ENCODE measurements around the gene HOXB5.

HOXB5 gene

DNA sequence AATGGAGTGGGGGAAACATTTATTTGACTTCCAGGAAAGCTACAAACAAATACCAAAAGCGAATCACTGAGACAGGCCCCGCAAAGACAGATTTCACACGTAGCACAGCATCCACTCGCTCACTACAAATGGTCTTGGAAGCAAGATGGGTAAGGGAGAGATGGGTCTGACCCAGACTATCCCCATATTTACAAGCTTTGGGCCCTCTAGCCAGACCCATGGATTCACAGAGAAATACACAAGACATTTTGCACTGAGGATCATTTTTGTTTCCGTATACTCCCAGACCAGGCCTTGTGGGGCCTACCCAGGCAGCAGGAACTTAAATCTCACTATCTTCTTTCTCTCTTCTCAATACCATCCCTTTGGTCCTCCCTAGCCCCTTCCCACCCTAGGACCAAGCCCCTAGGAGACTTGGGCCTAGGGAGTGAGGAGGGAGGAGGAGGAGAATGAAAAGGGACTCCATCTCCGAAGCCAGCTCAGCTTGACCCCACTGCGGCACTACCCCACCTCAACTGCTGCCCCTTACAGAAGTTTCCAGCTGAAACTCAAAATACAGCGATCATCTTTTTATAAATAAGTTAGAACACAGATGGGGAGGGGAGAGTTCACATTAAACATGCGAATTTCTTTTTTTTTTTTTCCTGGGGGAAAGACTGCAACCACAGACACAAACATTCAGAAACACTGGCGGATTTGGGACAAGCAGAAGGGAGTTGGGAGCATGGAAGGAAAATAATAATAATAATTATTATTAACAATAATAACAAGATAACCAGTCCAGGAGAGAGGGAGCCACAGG, 2.1 kb downstream of the HOXB5 start:
- no peak for DNase-seq (ENCODE audit: extremely low read depth, insufficient read length)
- no peaks in the 10 kb centered on the region; the same call in 1 of the 2 replicates for H3K36me3 ChIP-seq (ENCODE audit: control insufficient read depth, insufficient read depth, low read length)
- H3K4me3 ChIP-seq (replicated peaks; ENCODE audit: low read depth, low read length), result no peak overlapping the region
- H3K27me3 ChIP-seq (replicated peaks; ENCODE audit: control insufficient read depth, insufficient read depth, low read length), result no peaks in the 10 kb centered on the region
- TF ChIP-seq, protein P1, sequence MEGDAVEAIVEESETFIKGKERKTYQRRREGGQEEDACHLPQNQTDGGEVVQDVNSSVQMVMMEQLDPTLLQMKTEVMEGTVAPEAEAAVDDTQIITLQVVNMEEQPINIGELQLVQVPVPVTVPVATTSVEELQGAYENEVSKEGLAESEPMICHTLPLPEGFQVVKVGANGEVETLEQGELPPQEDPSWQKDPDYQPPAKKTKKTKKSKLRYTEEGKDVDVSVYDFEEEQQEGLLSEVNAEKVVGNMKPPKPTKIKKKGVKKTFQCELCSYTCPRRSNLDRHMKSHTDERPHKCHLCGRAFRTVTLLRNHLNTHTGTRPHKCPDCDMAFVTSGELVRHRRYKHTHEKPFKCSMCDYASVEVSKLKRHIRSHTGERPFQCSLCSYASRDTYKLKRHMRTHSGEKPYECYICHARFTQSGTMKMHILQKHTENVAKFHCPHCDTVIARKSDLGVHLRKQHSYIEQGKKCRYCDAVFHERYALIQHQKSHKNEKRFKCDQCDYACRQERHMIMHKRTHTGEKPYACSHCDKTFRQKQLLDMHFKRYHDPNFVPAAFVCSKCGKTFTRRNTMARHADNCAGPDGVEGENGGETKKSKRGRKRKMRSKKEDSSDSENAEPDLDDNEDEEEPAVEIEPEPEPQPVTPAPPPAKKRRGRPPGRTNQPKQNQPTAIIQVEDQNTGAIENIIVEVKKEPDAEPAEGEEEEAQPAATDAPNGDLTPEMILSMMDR (IDR thresholded peaks at IDR 0.05; ENCODE audit: insufficient read depth, low read length, poor library complexity, severe bottlenecking), result no peak

DNA sequence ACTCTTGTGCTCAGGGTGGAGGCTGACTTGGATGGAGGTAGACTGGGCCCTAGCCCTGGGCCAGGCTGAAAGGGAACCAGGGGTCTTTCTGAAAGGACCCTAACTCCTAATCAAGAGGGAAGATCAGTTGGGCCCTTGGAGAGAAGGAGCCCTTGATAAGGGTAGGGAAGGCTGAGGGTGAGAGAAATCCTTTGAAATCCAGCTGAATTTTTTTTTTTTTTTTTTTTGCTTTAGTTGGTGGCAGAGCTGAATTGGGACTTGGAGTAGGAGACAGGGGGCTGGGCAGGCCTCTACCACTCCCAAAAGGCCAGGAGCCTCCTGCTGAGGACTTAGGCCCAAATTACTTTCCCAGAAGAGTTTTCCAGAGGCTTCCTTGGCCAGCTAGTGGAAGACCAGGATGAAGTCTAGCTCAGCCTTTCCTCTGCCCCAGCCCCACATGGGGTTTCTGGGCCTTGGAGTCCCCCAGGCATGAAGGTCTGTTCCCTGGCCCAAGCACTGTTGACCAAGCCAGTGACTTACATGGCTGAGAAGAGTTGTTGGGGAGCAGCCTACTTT, 2.9 kb downstream of the HOXB5 start:
- TF ChIP-seq, protein P1 (IDR thresholded peaks at IDR 0.05; ENCODE audit: insufficient read depth, low read length, poor library complexity, severe bottlenecking), result no peak
- Histone ChIP-seq H3K36me3 (ENCODE audit: control insufficient read depth, insufficient read depth, low read length) (no peaks in the 10 kb centered on the region), H3K27me3 (replicated peaks; ENCODE audit: control insufficient read depth, insufficient read depth, low read length) (no peaks in the 10 kb centered on the region), H3K4me3 (replicated peaks; ENCODE audit: low read depth, low read length) (no peak overlapping the region)
- DNase-seq (ENCODE audit: extremely low read depth, insufficient read length), result no peak

GRCh38 chr17:48589831-48590606, 3.6 kb downstream of the HOXB5 start, which contains the start of gene HOXB3:
HOXB3 (minus strand) TSS chr17:48590241; CDS start chr17:48552474, 37,767 bp downstream.
- H3K4me3 ChIP-seq (replicated peaks; ENCODE audit: low read depth, low read length), result no peak within 1 kb of the TSS
- DNase-seq (ENCODE audit: extremely low read depth, insufficient read length), result no peak
- no peaks in the 10 kb centered on the region for H3K27me3 ChIP-seq (replicated peaks; ENCODE audit: control insufficient read depth, insufficient read depth, low read length)
- TF ChIP-seq, protein P1 (IDR thresholded peaks at IDR 0.05; ENCODE audit: insufficient read depth, low read length, poor library complexity, severe bottlenecking), result no peak
- H3K36me3 ChIP-seq (ENCODE audit: control insufficient read depth, insufficient read depth, low read length), result no peaks in the 10 kb centered on the region

- TF ChIP-seq, protein P1 (IDR thresholded peaks at IDR 0.05; ENCODE audit: insufficient read depth, low read length, poor library complexity, severe bottlenecking), result no peak
- no peaks in the 10 kb centered on the region for H3K36me3 ChIP-seq (ENCODE audit: control insufficient read depth, insufficient read depth, low read length)
- H3K27me3 ChIP-seq (replicated peaks; ENCODE audit: control insufficient read depth, insufficient read depth, low read length), result no peaks in the 10 kb centered on the region
- no peak for DNase-seq (ENCODE audit: extremely low read depth, insufficient read length)
- no peak overlapping the region for H3K4me3 ChIP-seq (replicated peaks; ENCODE audit: low read depth, low read length)
Measured at GRCh38 chr17:48589060-48589830, 4.3 kb downstream of the HOXB5 start.

DNA sequence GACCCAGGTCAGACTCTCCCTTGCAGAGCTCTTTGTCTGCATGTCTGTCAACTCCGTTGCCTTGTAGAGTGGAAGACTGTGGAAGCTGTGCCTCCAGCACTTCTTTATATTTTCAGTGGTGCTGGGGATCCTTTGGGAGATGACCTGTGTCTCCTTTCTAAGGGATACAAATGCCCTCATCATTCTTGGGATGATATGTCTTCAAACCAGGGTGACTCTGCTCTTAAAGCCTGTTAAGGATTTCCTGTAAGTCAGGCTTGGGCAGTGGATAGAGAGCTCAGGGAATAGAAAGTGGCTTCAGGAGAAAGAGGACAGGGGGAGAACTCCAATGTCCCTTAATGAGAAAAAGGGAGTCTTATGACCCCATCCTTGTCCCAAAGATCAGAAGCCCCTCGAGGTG, 5.1 kb downstream of the HOXB5 start:
- DNase-seq (ENCODE audit: extremely low read depth, insufficient read length), result no peak
- Histone ChIP-seq H3K27me3 (replicated peaks; ENCODE audit: control insufficient read depth, insufficient read depth, low read length) (no peaks in the 10 kb centered on the region), H3K36me3 (ENCODE audit: control insufficient read depth, insufficient read depth, low read length) (no peaks in the 10 kb centered on the region), H3K4me3 (replicated peaks; ENCODE audit: low read depth, low read length) (no peak overlapping the region)
- TF ChIP-seq, protein P1 (IDR thresholded peaks at IDR 0.05; ENCODE audit: insufficient read depth, low read length, poor library complexity, severe bottlenecking), result no peak

Measured in GM06990 (cell line).